Colonic mucosa (tissue), 4 donors: ENCODE measurements around the gene TAAR9. TPM values are rescaled to one million over a fixed set of nuclear protein-coding genes. Genes with fewer than 3 reads are reported as not detected.

Experiments used
- DNase-seq: peaks from one replicate; pipeline ENCODE4 v3.0.0-alpha.2; 2020
- H3K27ac ChIP-seq: fragments of 200-600 bp; one replicate; pipeline ENCODE4 v1.8.0; 2021
- H3K27me3 ChIP-seq: fragments of 200-600 bp; one replicate; pipeline ENCODE4 v1.8.0; 2021
- H3K36me3 ChIP-seq: fragments of 200-600 bp; one replicate; pipeline ENCODE4 v1.8.0; 2021
- H3K4me1 ChIP-seq: fragments of 200-600 bp; one replicate; pipeline ENCODE4 v1.8.0; 2021; ENCODE audit warnings: mild to moderate bottlenecking
- H3K4me3 ChIP-seq: fragments of 200-600 bp; one replicate; pipeline ENCODE4 v1.8.0; 2021
- H3K9ac ChIP-seq, 2 donors: one replicate each; pipeline ENCODE4 v1.7.0; 2013; ENCODE audit warnings: control low read depth in 2 of 2, low read depth in 2 of 2, low read length in 2 of 2
- H3K9me3 ChIP-seq: fragments of 200-600 bp; one replicate; pipeline ENCODE4 v1.8.0; 2021
- CTCF ChIP-seq: fragments of 200-600 bp; IDR thresholded peaks from one replicate; pipeline ENCODE4 v1.8.0; 2022; ENCODE audit warnings: antibody characterized with exemption, mild to moderate bottlenecking
- intact Hi-C: fragments of 100-400 bp; cut with DNase I; formaldehyde crosslinking; loops from one replicate; pipeline ENCODE4 v1.14.1; 2022
- total RNA-seq, 2 donors: library from RNA; stranded (reverse); fragmentation: NEBNext Ultra II Directional in 1 of 2; extraction: Animal tissue kit (Norgen Biotek cat#: 25700) in 1 of 2; gene quantifications; one replicate each; pipeline ENCODE4 v1.2.1, GENCODE V29; 2021
- donor health status: healthy.
- donor health status: DM: no; HTN: no; CAD: no.
- donor health status: DM: no; HTN: no; CAD: no.

Gene TAAR9
- total RNA-seq, 2 donors from 2014 or later: not detected

- peaks cover 6% of the 10 kb centered on the region for H3K4me1 ChIP-seq
- intact Hi-C loops: no loop called here
- H3K9me3 ChIP-seq: no peaks in the 10 kb centered on the region
- no peak overlapping the region for H3K4me3 ChIP-seq
- no peak overlapping the region for H3K9ac ChIP-seq
- DNase-seq: no peak
- TF ChIP-seq CTCF: no peak
- no peaks in the 10 kb centered on the region for H3K36me3 ChIP-seq
- H3K27ac ChIP-seq: no peak overlapping the region
- no peaks in the 10 kb centered on the region for H3K27me3 ChIP-seq
Measured at GRCh38 chr6:132515386-132515785, 22.7 kb upstream of the TAAR9 start.

GRCh38 chr6:132520953-132521352 is 17.1 kb upstream of the TAAR9 start:
- Histone ChIP-seq H3K9ac (no peak overlapping the region), H3K27ac (no peak overlapping the region), H3K4me3 (no peak overlapping the region), H3K4me1 (no peaks in the 10 kb centered on the region), H3K36me3 (no peaks in the 10 kb centered on the region), H3K27me3 (no peaks in the 10 kb centered on the region), H3K9me3 (no peaks in the 10 kb centered on the region)
- intact Hi-C loops: no loop called here
- TF ChIP-seq CTCF: no peak
- DNase-seq: no peak

GRCh38 chr6:132524646-132525045 is 13.4 kb upstream of the TAAR9 start:
- Histone ChIP-seq H3K4me1 (no peaks in the 10 kb centered on the region), H3K27me3 (no peaks in the 10 kb centered on the region), H3K9ac (no peak overlapping the region), H3K36me3 (no peaks in the 10 kb centered on the region), H3K27ac (no peak overlapping the region), H3K4me3 (no peak overlapping the region), H3K9me3 (no peaks in the 10 kb centered on the region)
- no peak for DNase-seq
- TF ChIP-seq CTCF: no peak
- intact Hi-C loops: no loop called here

GRCh38 chr6:132525866-132526265 is 12.2 kb upstream of the TAAR9 start:
- no peak for DNase-seq
- H3K36me3 ChIP-seq: no peaks in the 10 kb centered on the region
- H3K9me3 ChIP-seq: no peaks in the 10 kb centered on the region
- H3K9ac ChIP-seq: no peak overlapping the region
- no peak overlapping the region for H3K27ac ChIP-seq
- no peaks in the 10 kb centered on the region for H3K4me1 ChIP-seq
- intact Hi-C loops: no loop called here
- no peak for TF ChIP-seq CTCF
- H3K4me3 ChIP-seq: no peak overlapping the region
- H3K27me3 ChIP-seq: no peaks in the 10 kb centered on the region

- intact Hi-C loops: no loop called here
Measured at GRCh38 chr6:132526461-132526860, 11.6 kb upstream of the TAAR9 start.

More at GRCh38 chr6:132526461-132526860, 11.6 kb upstream of the TAAR9 start:
- H3K9me3 ChIP-seq: no peaks in the 10 kb centered on the region
- H3K9ac ChIP-seq: no peak overlapping the region
- no peak for DNase-seq
- H3K27ac ChIP-seq: no peak overlapping the region
- no peaks in the 10 kb centered on the region for H3K4me1 ChIP-seq
- TF ChIP-seq CTCF: no peak
- no peaks in the 10 kb centered on the region for H3K36me3 ChIP-seq
- H3K27me3 ChIP-seq: no peaks in the 10 kb centered on the region
- no peak overlapping the region for H3K4me3 ChIP-seq
